ENCODE results near the gene MAPK4.
A peak's percentile ranks its signal among the peaks of the same experiment; 100 is the strongest.

MAPK4 gene

DNA sequence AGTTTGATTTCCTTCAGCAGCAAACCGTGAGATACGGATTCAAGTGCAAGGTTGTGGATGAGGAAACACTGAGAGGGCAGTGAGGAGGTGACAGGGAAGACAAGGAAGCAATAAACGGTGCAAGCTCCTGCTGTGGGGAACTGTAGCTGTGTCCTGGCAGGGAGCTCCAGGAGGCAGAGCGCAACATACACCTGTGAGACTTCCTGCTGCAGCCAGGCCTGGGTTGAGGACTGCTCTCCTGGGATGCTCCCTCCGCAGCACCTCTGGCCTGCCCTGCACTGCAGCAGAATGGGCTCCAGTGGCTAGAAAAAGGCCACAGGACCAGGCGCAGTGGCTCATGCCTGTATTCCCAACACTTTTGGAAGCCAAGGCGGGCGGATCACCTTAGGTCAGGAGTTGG is 174.5 kb downstream of the MAPK4 start:
- Mint-ChIP-seq H3K27me3 (no peaks in the 10 kb centered on the region), H3K27ac (no peak overlapping the region), H3K4me1 (no peaks in the 10 kb centered on the region), H3K4me3 (no peak overlapping the region), H3K36me3 (ENCODE audit: low read depth) (no peaks in the 10 kb centered on the region), H3K9me3 (no peaks in the 10 kb centered on the region)
- no peak for ATAC-seq
- no peak for DNase-seq

DNA sequence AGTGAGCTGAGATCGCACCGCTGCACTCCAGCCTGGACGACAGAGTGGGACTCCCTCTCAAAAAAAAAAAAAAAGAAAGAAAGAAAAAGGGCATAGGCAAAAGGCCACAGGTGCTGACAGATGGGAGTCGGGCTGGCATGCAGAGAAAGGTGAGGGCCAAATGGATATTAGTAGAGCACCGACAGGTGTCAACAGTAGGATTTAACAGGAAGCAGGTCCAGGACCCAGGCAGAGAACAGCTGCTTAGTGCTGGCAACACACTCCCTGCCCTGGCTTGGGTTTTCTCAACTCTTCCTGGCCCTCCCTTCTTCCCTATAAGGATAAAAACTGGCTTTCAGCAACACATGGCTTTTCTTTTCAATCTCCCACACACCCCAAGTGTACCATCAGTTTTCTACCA is 175.0 kb downstream of the MAPK4 start:
- no peaks in the 10 kb centered on the region for H3K36me3 Mint-ChIP-seq (ENCODE audit: low read depth)
- no peaks in the 10 kb centered on the region for H3K4me1 Mint-ChIP-seq
- no peaks in the 10 kb centered on the region for H3K9me3 Mint-ChIP-seq
- no peaks in the 10 kb centered on the region for H3K27me3 Mint-ChIP-seq
- no peak overlapping the region for H3K4me3 Mint-ChIP-seq
- ATAC-seq (no peak), DNase-seq (no peak)
- no peak overlapping the region for H3K27ac Mint-ChIP-seq

DNA sequence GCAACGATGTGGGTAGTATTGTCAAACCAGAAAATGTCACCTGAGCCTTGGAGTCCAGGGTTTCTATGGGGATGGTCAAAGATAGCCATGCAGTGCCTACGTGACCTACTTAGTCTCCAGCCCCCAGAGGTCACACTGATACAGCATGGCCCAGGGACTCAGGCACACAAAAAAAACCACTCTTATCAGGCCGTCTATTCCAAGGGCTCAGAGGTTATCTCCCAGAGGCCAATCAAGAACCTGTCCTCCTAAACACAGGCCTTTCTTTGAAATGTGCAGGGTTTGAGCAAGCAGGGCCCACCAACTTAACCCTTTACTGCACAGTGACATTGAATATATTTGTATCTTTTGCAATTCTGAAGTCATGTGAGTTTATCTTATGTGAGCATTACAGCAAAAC is 177.2 kb downstream of the MAPK4 start:
- no peaks in the 10 kb centered on the region for H3K36me3 Mint-ChIP-seq (ENCODE audit: low read depth)
- ATAC-seq: no peak
- no peaks in the 10 kb centered on the region for H3K9me3 Mint-ChIP-seq

DNA sequence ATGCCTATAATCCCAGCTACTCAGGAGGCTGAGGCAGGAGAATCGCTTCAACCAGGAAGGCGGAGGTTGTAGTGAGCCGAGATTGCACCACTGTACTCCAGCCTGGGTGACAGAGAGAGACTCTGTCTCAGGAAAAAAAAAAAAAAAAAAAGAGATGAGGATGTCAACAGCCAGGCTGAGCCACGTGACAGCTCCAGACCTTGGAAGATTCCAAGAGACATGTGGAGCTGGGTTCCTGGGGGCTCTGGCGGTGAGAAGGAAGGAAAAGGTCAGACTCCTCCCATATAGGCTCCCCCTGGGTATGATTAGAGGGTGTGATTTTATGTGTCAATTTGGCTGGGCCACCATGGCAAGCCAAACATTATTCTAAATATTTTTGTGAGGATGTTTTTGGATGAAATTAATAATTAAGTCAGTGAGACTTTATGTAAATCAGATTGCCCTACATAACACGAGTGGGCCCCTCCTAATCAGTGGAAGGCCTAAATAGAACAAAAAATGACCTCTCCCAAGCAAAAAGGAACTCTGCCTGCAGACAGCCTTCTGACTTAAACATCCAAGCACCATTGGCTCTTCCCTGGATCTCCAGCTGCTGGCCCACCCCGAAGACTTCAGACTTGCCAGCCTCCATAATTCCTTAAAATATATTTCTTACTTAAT is 178.3 kb downstream of the MAPK4 start:
- no peak for DNase-seq
- no peaks in the 10 kb centered on the region for H3K9me3 Mint-ChIP-seq
- no peaks in the 10 kb centered on the region for H3K4me1 Mint-ChIP-seq
- no peak overlapping the region for H3K27ac Mint-ChIP-seq
- no peaks in the 10 kb centered on the region for H3K36me3 Mint-ChIP-seq (ENCODE audit: low read depth)
- H3K27me3 Mint-ChIP-seq: no peaks in the 10 kb centered on the region
- ATAC-seq: no peak
- no peak overlapping the region for H3K4me3 Mint-ChIP-seq

More for the DNA sequence above, 177.2 kb downstream of the MAPK4 start:
- no peak for DNase-seq
- Mint-ChIP-seq H3K27me3 (no peaks in the 10 kb centered on the region), H3K4me1 (no peaks in the 10 kb centered on the region), H3K4me3 (no peak overlapping the region), H3K27ac (no peak overlapping the region)

DNA sequence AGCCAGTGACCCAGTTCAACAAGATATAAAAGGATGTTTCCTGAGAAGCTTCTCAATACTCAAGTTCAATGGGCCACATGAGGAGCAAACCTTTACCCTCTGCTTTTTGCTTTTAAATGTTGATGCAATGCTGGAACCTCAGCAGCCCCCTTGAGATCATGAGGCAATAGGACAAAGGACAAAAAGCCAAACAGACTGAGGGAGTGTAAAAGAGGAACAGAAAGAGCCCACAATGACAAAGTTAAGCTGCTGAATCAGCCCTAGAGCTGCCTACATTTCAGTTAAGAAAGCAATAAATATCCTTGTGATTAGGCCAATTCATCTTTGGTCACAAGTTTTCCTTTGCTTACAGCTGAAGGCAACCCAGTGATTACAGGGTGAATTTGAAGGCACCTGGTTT is 183.1 kb downstream of the MAPK4 start:
- no peaks in the 10 kb centered on the region for H3K36me3 Mint-ChIP-seq (ENCODE audit: low read depth)
- no peaks in the 10 kb centered on the region for H3K27me3 Mint-ChIP-seq
- no peaks in the 10 kb centered on the region for H3K4me1 Mint-ChIP-seq
- no peak overlapping the region for H3K27ac Mint-ChIP-seq
- no peak for DNase-seq
- H3K9me3 Mint-ChIP-seq: no peaks in the 10 kb centered on the region
- no peak overlapping the region for H3K4me3 Mint-ChIP-seq
- no peak for ATAC-seq

DNA sequence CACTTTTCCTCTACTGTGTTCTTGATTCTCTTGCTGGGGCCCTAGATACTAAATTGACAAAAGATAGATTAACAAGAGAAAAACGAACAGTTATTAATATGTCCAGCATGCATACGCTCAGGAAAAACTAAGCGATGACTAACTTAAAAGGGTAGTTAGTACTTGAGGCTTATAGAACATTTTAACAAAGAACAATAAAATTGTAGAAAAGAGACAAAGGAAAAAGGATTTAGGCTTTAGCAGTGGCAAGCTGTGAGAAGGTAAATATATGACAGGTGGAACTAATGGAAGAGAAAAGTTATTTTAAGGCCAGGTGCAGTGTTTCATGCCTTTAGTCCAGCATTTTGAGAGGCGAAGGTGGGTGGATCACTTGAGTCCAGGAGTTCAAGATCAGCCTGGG is 184.4 kb downstream of the MAPK4 start:
- H3K9me3 Mint-ChIP-seq: no peaks in the 10 kb centered on the region
- no peak overlapping the region for H3K4me3 Mint-ChIP-seq
- ATAC-seq (no peak), DNase-seq (no peak)
- H3K36me3 Mint-ChIP-seq (ENCODE audit: low read depth): no peaks in the 10 kb centered on the region
- no peak overlapping the region for H3K27ac Mint-ChIP-seq
- no peaks in the 10 kb centered on the region for H3K27me3 Mint-ChIP-seq
- H3K4me1 Mint-ChIP-seq: no peaks in the 10 kb centered on the region

DNA sequence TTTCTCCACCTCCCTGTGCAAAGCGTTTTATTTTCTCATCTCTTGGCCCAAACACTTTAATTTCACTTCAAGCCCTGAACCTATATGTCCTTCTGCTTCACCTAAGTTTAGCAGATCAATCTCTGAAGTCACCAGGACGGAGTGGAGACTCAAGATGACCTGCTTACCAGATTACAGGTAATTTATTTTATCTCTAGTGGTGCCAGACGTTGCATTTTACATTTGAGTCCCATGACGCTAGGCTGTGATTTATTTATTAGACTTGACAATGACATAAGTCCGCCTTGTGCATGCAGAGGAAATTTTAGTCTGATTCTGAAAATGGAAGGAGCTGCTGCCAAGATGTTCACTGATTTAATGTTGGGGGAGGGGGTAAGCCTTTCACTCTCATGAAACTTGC is 186.1 kb downstream of the MAPK4 start:
- H3K27me3 Mint-ChIP-seq: peaks cover 3% of the 10 kb centered on the region
- H3K4me1 Mint-ChIP-seq: no peaks in the 10 kb centered on the region
- H3K4me3 Mint-ChIP-seq: no peak overlapping the region
- H3K9me3 Mint-ChIP-seq: no peaks in the 10 kb centered on the region
- H3K36me3 Mint-ChIP-seq (ENCODE audit: low read depth): no peaks in the 10 kb centered on the region
- no peak for ATAC-seq
- no peak overlapping the region for H3K27ac Mint-ChIP-seq
- no peak for DNase-seq

DNA sequence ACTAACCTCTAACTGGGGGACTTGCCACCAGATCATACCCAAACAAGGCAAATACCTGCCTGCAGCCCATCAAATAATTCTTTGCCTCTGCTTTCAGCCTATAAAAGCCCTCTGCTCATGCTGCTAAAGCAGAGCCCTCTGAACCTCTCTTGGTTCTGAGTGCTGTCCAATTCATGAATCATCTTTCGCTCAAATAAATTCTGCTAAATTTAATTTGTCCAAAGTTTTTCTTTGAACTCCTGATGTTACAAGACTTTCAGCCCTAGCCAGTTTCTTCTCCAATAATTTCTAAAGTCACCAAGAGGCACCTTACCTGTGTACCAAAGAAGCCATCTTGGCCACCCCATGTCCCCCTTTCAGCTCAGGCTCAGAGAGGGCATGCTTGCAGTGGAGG is 188.0 kb downstream of the MAPK4 start:
- Mint-ChIP-seq H3K4me1 (no peaks in the 10 kb centered on the region), H3K4me3 (no peak overlapping the region), H3K36me3 (ENCODE audit: low read depth) (no peaks in the 10 kb centered on the region), H3K9me3 (no peaks in the 10 kb centered on the region), H3K27me3 (peaks cover 13% of the 10 kb centered on the region), H3K27ac (no peak overlapping the region)
- no peak for DNase-seq
- ATAC-seq: no peak

DNA sequence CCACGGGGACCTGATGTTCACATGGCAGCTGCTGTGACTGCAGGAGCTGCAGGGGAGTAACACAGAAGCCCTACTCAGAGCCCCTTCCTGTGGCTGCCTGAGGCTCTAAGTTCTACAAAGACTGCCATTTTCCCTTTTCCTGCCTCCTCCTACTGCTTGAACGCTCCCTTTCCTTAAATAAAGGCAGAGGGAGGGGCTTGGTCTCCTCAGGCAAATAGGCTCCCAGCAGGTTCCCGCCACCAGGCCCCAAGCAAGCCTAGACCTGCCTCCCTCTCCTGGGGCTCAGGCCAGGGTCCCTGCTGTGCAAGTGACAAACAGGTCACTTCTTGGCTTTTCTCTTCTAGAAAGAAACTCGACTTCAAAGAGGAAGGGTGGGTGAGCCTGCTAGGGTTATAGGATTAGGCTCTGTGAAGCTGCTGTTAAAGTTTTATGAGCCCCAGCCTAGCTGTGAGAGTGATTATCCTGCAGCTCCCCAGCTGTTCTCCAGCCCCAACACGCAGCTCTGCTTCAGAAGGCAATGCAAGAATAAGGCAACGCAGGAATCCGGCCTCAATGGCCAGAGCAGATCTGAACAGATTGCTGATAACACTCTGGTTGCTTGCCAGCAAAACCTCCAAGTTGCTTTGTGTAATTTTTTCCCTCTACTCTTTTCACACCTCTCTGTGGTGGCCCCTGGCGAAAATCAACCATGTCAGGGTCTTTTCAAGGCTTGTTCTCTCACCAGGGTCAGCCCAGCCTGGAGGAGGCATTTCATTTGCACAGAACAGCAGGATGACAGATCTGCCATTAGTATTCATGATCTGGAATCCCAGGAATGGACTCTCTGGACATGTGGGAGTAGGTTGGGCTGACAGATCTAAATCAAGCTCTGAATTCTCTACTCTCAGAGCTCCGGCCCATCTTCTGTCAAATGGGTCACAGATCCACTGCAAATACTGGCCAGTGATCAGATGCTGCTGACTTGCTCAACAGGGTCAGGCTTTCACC is 188.6 kb downstream of the MAPK4 start:
- Mint-ChIP-seq H3K27ac (no peak overlapping the region), H3K27me3 (peaks cover 13% of the 10 kb centered on the region), H3K4me3 (no peak overlapping the region), H3K9me3 (no peaks in the 10 kb centered on the region), H3K36me3 (ENCODE audit: low read depth) (no peaks in the 10 kb centered on the region), H3K4me1 (no peaks in the 10 kb centered on the region)
- ATAC-seq: no peak
- DNase-seq: no peak

DNA sequence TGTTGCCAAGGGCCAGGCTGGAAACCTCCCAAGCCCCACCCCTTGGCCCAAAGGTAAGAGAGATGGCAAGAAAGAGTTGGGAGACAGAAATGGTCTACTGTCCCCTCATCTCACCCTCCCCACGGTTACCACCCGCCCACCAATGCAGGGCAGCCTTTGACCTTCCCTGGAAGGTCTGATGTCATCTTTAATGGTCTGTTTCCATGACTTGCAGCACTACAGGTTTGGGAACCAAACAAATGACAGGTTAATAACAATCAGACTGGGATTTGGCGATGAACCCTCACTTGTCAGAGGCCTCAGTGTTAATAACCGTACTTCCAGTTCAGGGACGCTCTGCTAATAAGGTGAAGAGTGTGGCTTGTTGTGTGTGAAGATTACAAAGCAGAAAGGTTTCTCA is 189.5 kb downstream of the MAPK4 start:
- peaks cover 13% of the 10 kb centered on the region for H3K27me3 Mint-ChIP-seq
- H3K36me3 Mint-ChIP-seq (ENCODE audit: low read depth): no peaks in the 10 kb centered on the region
- no peaks in the 10 kb centered on the region for H3K4me1 Mint-ChIP-seq

DNA sequence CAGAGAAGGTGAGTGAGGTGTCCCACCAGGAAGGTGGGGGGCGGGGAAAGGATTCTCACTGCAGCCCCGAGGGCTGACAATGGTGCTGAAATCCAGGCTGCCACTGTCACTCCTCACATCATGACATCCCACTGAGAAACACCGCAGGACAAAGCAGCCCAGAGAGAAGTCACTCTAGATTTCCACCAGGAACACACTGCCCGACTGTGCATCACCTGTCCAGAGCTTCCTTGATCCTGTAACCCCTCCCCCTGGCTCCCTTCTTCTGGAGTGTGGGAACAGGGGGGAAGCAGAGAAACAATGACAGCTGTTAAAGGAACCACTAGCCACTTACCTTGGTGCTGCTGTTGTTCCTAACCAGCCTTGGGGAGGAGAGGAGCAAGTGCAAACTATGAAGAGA is 190.1 kb downstream of the MAPK4 start:
- H3K36me3 Mint-ChIP-seq (ENCODE audit: low read depth): no peaks in the 10 kb centered on the region
- ATAC-seq (no peak), DNase-seq (no peak)
- no peaks in the 10 kb centered on the region for H3K9me3 Mint-ChIP-seq
- peaks cover 13% of the 10 kb centered on the region for H3K27me3 Mint-ChIP-seq
- H3K4me3 Mint-ChIP-seq: no peak overlapping the region
- H3K4me1 Mint-ChIP-seq: no peaks in the 10 kb centered on the region
- H3K27ac Mint-ChIP-seq: no peak overlapping the region

More for the DNA sequence above, 189.5 kb downstream of the MAPK4 start:
- DNase-seq: no peak
- ATAC-seq: no peak
- H3K4me3 Mint-ChIP-seq: no peak overlapping the region
- H3K9me3 Mint-ChIP-seq: no peaks in the 10 kb centered on the region
- no peak overlapping the region for H3K27ac Mint-ChIP-seq

DNA sequence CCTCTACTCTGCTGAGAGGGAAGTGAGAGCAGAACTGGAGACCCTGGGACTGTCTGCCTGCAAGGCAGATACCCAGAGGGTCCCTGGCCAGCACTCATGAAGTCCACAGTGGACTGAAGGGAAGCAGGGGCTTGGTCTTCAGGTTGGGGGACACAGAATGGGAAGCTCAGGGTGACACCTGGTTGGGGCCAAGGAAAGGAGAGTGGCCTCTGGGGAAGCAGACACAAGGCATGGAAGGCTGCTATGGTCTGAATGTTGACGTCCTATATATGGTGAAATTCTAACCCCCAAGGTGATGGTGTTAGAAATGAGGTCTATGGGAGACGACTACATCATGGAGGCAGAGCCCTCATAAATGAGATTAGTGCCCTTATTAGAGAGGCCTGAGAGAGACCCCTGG is 190.7 kb downstream of the MAPK4 start:
- Mint-ChIP-seq H3K9me3 (no peaks in the 10 kb centered on the region), H3K4me3 (no peak overlapping the region), H3K36me3 (ENCODE audit: low read depth) (no peaks in the 10 kb centered on the region), H3K4me1 (no peaks in the 10 kb centered on the region), H3K27ac (no peak overlapping the region), H3K27me3 (peaks cover 13% of the 10 kb centered on the region)
- ATAC-seq: no peak
- no peak for DNase-seq

DNA sequence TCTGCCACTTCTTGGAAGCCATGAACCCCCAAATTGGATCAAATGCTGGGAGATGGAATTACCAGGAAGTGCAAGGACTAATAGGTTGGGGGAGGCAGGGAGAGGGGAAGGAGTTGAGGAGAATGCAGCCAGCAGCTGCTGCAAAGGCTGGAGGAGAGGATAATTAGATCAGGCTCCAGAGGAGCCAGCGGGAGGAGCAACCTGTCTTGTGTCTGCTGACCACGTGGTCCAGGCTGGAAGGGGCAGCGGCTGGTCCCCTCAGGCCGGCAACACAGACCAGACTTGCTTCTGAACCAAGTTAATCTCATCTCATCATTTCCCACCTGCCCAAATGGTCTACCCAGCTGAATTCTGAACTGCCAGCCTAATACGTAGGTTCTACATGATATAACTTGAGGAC is 191.6 kb downstream of the MAPK4 start:
- DNase-seq (no peak), ATAC-seq (no peak)
- Mint-ChIP-seq H3K27me3 (peaks cover 16% of the 10 kb centered on the region), H3K4me1 (no peaks in the 10 kb centered on the region), H3K9me3 (no peaks in the 10 kb centered on the region), H3K4me3 (no peak overlapping the region), H3K36me3 (ENCODE audit: low read depth) (no peaks in the 10 kb centered on the region), H3K27ac (no peak overlapping the region)

DNA sequence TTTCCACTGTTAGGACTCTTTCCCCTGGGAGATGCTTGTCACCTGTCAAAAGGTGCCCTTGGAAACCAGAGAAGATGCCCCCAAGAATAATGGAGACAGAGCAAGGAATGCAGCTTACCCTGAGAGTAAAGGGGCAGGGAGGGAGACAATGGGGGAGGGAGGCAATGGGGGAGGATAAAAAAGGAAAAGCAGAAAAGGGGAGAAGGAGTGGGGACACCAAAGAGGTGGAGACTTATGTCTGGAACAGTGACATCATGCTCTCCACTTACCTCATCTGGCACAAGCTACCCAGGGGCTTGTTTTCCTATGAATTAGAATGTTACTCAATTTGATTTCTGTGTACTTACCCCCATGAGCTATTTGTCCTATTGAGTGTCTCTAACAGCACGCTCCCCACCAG is 192.1 kb downstream of the MAPK4 start:
- Mint-ChIP-seq H3K9me3 (no peaks in the 10 kb centered on the region), H3K4me1 (no peaks in the 10 kb centered on the region), H3K4me3 (no peak overlapping the region), H3K27ac (no peak overlapping the region), H3K27me3 (peaks cover 17% of the 10 kb centered on the region), H3K36me3 (ENCODE audit: low read depth) (no peaks in the 10 kb centered on the region)
- ATAC-seq (no peak), DNase-seq (no peak)

DNA sequence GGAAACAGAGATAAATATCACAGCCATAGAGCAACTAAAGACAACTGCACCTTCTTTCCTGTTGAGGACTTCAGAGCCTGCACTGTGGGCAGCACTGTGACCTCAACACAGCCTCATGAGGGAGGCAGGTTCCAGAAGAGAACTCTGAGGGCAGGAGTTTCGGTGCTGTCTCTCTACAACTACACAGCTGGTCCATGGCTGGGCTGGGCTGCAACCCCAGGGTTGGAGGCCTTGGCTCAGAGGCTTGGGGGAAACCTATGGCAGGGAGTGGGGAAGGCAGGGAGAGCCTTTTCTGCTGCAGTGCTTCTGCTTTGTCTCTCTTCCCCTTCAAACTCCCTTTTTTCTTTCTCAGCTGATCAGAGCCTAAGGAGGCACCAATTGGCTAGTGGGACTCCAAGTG is 193.4 kb downstream of the MAPK4 start:
- H3K27ac Mint-ChIP-seq: no peak overlapping the region
- DNase-seq (no peak), ATAC-seq (peak; percentile 16)
- no peak overlapping the region for H3K4me3 Mint-ChIP-seq
- peaks cover 17% of the 10 kb centered on the region for H3K27me3 Mint-ChIP-seq
- no peaks in the 10 kb centered on the region for H3K4me1 Mint-ChIP-seq
- H3K36me3 Mint-ChIP-seq (ENCODE audit: low read depth): no peaks in the 10 kb centered on the region
- H3K9me3 Mint-ChIP-seq: no peaks in the 10 kb centered on the region
